ENCODE data around the gene IGFBP1. TPM values are rescaled to one million over a fixed set of nuclear protein-coding genes. Genes with fewer than 3 reads are reported as not detected.
A peak's percentile ranks its signal among the peaks of the same experiment; 100 is the strongest.

Gene IGFBP1
- total and polyA plus RNA-seq, 2 of the 13 experiments (the other 11 are each of a cell fraction or from before 2014, with no cell fraction given) = 5.4 to 885 TPM

- WGBS (ENCODE audit: low lambda C conversion rate) = 68% methylated on average over 6 of the region's 6 CpGs
- ATAC-seq (no peak; the same call in 2 of the 3 replicates), FAIRE-seq (no peak), DNase-seq (ENCODE audit: low spot score) (peak; percentile 18)
- Histone ChIP-seq H3K9ac (ENCODE audit: insufficient read depth, low read depth, low read length) (no peak overlapping the region), H3K4me3 (replicated peaks in 1 of 3; ENCODE audit: insufficient read depth in 1 of 3, low read depth in 2 of 3, low read length in 3 of 3) (0 out of 6 replicates have a peak overlapping the region, but pooled peaks of 1 of the 3 experiments have one; percentile 0), H3K9me3 (ENCODE audit: low read length) (no peaks in the 10 kb centered on the region), H4K20me1 (ENCODE audit: insufficient read depth, low read length) (peaks cover 40% of the 10 kb centered on the region), H3K4me2 (ENCODE audit: low read depth, low read length) (0 out of 2 replicates have a peak overlapping the region, but pooled peaks have one; percentile 11), H3K79me2 (ENCODE audit: insufficient read depth, low read length) (peaks cover 4% of the 10 kb centered on the region), H3K4me1 (ENCODE audit: insufficient read depth, low read length) (peaks cover 52% of the 10 kb centered on the region), H3K27ac (ENCODE audit: extremely low read length, insufficient read depth, low read length) (peak overlapping the region; percentile 99), H3K36me3 (replicated peaks in 1 of 2; ENCODE audit: control insufficient read depth in 1 of 2, insufficient read depth in 2 of 2, low read length in 2 of 2) (peaks cover 0 to 19% of the 10 kb centered on the region in 2 experiments; a peak in 4 of 5 replicates), H2AFZ (ENCODE audit: low read length) (no peak overlapping the region), H3K27me3 (ENCODE audit: control insufficient read depth in 1 of 2, insufficient read depth in 2 of 2, low read length in 2 of 2) (no peaks in the 10 kb centered on the region; a peak in 1 of 5 replicates)
- ChIA-PET POLR2A (interaction anchor here (0.9 to 7.2 kb wide), 9 partner anchors 8 to 262 kb away, joined by 3 to 118 read pairs (median 4); partner anchors contain the start of genes CCDC201 and IGFBP3), CTCF (ENCODE audit: low intra/inter-chr PET ratio, low total read pairs) (interaction anchor here (1.4 to 1.9 kb wide), 2 partner anchors 20 kb away, joined by 3 to 11 read pairs; partner anchors contain the start of gene CCDC201)
- intact Hi-C loops (cut with micrococcal nuclease; ENCODE audit: unreplicated experiment) = no loop called here
- in situ Hi-C loops (cut with HindIII; ENCODE audit: extremely low pct_ligation_motif_present, low pct_unique_long_range_greater_than_20kb) = no loop called here
- no TSS peak for BruUV-seq (replicated peaks)
- TF ChIP-seq POGK (CRISPR knock-in tag; conservative IDR thresholded peaks at IDR 0.05) (0 out of 2 replicates have a peak, but pooled peaks have one; percentile 34), ZNF280B (CRISPR knock-in tag; IDR thresholded peaks at IDR 0.05; ENCODE audit: borderline replicate concordance) (no peak), ZNF138 (CRISPR knock-in tag; IDR thresholded peaks at IDR 0.05; ENCODE audit: low read depth) (no peak), ZNF768 (CRISPR knock-in tag; IDR thresholded peaks at IDR 0.05) (no peak), ZSCAN31 (CRISPR knock-in tag; IDR thresholded peaks at IDR 0.05; ENCODE audit: low read depth) (no peak; the same call in 1 of the 2 replicates), ZNF121 (CRISPR knock-in tag; IDR thresholded peaks at IDR 0.05) (0 out of 2 replicates have a peak, but pooled peaks have one; percentile 10), CTCF (CRISPR knock-in tag; IDR thresholded peaks at IDR 0.05) (no peak), NR2F1 (CRISPR knock-in tag; IDR thresholded peaks at IDR 0.05) (no peak), MXD1 (CRISPR knock-in tag; IDR thresholded peaks at IDR 0.05) (no peak), ZNF317 (CRISPR knock-in tag; IDR thresholded peaks at IDR 0.05) (peak; percentile 17; the same call in 1 of the 2 replicates), CEBPG (CRISPR knock-in tag; IDR thresholded peaks at IDR 0.05) (peak; percentile 23; the same call in 1 of the 2 replicates), ZNF441 (CRISPR knock-in tag; IDR thresholded peaks at IDR 0.05; ENCODE audit: borderline replicate concordance) (0 out of 2 replicates have a peak, but pooled peaks have one; percentile 34), FOXM1 (CRISPR knock-in tag; IDR thresholded peaks at IDR 0.05) (peak; percentile 62; the same call in 1 of the 2 replicates), MYPOP (CRISPR knock-in tag; IDR thresholded peaks at IDR 0.05) (peak; percentile 91; the same call in 1 of the 2 replicates), JUND (CRISPR knock-in tag; IDR thresholded peaks at IDR 0.05) (no peak), ZNF761 (CRISPR knock-in tag; conservative IDR thresholded peaks at IDR 0.05) (0 out of 2 replicates have a peak, but pooled peaks have one; percentile 4)
Observed at GRCh38 chr7:45892407-45893035, 4.2 kb downstream of the IGFBP1 start.

Measured in HepG2 (cell line).